GM19025 (cell line): ENCODE results near the gene CDYL.

Experiments used
- ATAC-seq: cut with Tn5 transposase; IDR thresholded peaks from one replicate; pipeline ENCODE4 v1.9.1; 2021; ENCODE audit warnings: mild to moderate bottlenecking, low read depth, moderate library complexity; ENCODE audit not compliant: unreplicated experiment

CDYL gene

DNA sequence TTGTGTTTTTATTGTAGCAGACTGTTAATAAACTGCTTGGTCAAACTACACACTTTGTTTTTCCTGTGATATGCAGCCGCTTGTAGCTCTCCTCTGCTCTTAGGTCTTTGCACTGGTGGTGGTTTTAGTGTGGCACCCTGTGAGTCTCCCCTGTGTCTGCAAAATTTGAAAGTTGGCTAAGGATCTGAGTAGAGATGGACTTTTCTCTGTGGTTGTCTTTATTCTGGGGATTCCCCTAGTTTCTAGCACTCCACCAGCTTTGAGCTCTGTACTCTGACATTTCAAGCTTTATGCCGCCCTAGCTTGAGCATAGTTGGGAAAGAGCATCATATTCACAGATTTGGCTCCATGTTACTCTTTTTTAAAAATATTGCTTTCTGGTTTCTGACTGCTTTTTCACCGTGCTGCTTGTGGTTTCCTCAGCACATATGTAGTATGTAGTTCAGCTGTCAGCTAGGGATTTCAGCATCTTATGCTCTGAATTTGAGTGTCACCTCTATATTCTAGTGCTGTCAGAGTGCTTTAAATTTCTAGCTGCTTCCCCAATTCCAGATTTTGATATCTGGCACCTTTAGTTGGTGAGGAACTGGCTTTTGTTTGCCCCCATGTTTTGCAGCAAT, 25.4 kb downstream of the CDYL start:
- peak; percentile 53 for ATAC-seq

DNA sequence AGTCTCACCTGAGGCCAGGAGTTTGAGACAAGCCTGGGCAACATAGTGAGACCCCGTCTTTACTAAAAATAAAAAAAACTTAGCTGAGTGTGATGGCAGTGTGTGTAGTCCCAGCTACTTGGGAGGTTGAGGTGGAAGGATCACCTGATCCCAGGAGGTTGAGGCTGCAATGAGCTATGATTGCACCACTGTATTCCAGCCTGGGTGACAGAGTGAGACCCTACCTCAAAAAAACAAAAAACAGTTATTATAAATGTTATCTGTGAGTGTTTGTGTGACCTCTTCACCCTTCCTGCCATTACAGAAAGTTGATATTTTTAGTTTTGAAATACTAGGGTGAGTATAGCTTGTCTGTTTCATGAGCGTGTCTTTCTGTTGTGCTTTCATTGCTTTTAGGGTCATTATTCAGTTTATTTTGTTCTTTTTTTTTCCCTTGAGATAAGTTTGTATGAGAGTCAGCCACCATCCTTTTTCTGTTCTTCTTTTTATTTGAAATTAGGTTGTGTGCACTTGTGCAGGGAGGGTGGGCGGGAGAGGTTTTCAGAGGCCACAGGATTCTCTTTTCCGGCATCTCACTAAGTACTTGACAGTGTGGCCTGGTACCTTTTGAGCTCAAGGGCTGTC, 26.2 kb downstream of the CDYL start:
- peak; percentile 53 for ATAC-seq

DNA sequence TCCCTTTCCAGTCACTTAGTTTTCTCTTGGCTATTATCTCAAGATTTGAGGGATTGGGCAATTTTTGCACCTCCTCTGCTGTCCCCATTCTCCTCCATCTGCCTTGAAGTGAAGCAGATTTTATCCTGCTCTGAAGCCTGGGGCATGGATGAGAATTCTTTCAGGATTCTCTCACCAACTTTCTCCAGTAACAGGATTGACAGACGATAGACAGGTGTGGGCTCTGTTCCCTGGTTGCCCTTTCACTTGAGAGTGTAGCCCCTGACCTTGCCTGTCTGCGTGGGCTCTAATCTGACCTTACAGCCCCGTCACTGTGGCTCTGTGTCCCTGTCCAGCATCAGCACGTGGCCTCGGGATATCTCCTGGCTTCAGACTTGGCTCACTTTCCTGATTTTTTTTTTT, 27.1 kb downstream of the CDYL start:
- ATAC-seq: no peak

DNA sequence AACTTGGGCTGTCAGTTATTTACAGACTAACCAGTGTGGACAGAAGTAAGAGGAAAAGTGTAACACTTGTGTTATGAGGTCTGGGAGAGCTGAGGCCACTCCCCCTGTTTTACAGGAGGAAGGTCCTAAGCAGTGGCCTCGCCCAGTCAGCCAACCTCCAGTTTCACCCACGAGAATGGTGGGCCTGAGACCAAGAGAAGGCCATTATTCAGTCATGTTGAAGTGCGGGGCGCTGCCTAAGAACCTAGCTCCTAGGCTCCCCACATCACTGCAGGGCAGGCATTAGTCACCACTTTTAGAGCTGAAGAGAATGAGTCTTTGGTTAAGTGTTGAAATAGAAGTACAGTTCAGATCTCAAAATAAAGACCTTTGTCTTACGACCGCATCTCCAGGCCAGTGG, 27.9 kb downstream of the CDYL start:
- no peak for ATAC-seq

DNA sequence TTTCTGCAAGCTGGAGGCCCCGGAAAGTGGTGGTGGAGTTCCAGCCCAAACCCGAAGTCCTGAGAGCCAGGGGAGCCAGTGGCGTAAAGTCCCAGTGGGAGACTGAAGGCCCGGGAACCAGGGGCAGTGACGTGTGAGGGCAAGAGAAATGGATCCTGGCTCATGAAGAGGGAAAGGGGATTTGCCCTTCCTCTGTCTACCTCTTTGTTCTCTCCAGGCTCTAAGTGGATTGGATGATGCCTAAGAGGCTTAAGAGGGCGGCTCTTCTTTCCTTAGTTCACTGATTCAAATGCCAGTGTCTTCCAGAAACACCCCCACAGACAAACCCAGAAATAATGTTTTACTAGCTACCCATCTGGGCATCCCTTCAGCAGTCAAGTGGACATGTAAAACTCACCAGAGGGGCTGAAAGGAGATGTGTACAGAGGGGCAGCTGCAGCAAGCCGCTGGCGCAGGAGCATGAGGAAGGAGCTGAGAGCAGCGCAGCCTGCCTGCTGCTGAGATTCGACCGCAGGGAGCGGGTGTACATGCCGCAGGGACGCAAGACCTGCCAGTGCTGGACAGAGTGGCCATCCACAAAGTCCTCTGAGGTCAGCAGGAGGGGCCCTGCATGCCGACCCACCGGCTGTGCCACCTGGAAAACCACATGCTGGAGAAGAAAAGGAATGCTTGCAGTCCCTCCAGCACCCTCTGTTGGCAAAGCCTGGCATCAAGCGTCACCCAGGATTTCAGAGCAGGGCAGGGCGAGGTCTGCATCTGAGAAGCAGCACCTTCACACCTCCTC, 29.5 kb downstream of the CDYL start:
- no peak for ATAC-seq

DNA sequence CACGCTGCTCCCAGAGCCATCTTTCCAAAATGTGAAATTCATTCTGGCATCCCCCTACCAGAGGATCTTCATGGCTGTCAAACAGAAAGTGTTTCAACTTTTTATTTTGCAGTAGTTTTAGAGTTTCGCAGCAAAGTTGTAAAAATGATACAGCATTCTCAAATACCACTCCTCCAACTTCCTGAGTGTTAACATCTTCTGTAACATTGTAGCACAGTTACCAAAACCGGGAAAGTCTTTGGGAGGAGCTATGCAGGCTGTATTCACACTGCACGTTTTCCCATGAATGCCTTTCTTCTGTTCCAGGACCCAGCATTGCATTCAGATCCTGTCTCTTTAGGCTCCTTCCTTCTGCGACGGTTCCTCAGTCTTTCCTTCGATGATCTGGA, 30.1 kb downstream of the CDYL start:
- ATAC-seq: no peak

DNA sequence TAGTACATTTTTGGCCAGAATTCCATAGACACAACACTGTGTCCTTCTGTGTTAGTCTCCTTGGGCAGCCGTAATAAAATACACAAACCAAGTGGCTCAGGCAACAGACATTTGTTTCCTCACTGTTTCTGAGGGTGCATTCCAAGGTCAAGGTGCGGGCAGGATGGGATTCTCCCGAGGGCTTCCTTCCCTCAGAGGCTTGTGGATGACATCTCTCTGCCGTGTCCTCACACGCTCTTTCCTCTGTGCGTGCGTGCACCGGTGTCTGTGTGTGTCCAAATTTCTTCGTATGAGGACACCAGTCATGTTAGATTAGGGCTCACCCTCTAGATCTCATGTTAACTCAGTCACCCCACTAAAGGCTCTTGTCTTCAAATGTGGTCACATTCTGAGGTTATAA, 30.6 kb downstream of the CDYL start:
- no peak for ATAC-seq

DNA sequence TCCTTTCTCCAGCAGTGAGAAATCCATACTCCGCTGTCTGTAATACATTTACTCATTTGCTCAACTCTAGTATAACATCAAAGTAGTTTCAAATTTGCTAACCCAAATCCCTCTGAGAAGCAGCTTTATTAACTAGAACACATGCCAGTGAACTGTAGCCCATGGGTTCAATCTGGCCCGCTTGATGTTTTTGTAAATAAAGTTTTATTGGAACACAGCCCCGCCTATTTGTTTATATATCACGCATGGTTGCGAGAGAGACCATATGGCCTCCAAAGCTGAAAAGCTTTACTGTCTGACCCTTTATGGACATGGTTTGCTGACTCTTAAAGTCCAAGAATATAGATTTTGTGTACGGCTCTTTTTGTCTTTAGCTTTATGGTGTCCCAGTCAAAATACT, 32.2 kb downstream of the CDYL start:
- no peak for ATAC-seq

DNA sequence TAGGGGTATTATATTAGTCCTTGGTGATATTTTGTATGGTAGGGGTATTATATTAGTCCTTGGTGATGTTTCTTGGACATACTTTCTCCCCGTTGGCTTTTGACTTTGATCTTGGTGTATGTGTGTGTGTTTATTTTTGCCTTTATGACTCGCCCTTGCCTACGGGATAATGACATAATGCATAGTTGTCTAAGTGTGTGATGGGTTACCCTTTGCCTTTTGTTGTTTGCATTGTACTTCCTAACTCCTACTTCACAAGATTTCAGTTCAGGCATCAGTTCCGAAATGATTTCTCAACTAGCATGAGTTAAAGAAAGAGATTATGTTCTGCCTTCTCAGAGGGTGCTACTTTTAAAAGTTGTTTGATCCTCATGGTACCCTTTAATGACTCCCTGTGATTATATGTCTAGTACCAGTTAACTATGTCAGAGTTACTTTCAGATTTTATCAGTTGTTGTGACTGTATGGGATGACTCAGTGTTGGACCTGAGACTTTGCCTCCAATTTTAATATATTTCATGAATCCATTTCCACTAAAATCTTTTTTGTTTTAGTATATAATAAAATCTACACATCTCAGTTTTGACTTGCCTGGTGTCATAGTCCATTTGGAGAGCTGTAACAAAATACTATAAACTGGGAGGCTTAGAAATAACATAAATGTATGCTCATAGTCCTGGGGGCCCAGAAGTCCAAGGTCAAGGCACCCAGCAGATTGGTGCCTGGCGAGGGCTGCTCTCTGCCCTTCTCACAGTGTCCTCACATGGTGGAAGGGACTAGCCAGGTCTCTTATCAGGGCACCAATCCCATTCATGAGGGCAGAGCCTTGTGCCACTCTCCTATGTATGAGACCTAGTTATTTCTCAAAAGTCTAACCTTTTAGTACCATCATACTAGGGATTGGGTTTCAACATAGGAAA, 34.1 kb downstream of the CDYL start:
- no peak for ATAC-seq

DNA sequence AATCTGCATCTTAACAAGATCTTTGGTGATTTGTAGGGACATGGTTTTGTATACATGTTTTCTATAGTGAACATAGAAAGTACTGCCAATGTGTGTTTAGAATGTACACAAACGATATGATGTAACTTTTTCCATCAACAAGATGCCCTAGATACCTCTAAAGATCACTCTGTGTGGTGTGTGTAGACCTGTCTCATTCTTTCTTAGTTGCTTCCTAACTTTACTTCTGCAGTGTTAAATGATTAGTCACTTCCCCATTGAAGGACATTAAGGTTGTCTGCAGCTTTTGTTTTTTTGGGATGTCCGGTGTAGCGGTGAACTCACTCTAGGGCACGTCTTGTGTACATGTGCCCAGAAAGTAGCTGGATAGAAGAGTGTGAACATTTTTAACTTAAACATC, 35.9 kb downstream of the CDYL start:
- no peak for ATAC-seq

DNA sequence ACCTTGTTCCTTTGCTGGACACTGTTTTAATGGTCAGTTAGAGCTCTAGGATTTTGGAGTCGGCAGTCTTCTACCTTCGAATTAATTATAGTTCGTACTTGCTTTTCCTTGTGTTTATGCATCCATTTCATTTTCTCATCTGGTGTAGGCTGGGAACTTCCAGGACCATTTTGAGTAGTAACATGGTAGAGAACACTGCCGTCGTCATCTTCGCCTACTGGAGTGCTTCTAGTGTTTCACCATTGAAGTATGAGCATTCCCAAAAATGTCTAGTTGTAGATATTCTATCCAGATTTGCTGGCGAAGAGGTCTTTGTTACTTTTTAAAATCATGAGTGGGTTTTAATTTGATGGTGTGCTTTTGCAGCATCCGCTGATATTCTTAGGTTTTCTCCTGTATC, 36.9 kb downstream of the CDYL start:
- no peak for ATAC-seq

DNA sequence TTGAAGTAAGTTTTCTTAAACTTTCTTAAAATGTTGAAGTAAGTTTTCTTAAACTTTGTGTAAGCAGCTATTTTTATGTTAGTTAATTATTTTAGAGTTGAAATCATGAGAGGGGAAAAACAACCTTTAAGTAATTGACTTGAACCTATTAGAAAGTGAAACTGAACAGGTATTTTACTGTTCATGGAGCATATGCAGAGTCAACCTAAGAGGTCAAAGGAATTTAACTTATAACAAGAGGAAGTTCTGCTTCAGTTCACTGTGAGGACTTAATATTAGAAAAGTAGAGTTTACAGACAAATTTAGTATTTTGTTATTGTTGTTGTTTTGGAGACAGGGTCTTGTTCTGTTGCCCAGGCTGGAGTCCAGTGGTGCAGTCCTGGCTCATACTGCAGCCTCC, 38.0 kb downstream of the CDYL start:
- ATAC-seq: peak; percentile 50

DNA sequence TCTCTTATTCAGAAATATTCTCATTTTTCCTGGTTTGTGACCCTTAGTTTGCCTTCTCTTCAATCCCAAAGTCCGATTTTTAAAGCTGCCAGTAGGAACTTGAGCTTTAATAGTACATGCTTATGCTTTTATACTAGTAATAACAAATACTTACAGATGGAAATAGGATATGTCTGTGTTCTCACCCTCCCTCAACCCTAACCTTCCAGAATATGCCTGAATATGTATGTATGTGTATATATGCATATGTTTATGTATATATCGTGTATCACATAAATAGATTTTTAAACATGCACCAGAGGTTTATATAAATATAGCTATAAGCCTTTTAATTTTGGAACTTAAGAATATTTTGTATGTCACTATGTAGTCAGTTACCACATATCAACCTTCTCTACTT, 38.8 kb downstream of the CDYL start:
- no peak for ATAC-seq

DNA sequence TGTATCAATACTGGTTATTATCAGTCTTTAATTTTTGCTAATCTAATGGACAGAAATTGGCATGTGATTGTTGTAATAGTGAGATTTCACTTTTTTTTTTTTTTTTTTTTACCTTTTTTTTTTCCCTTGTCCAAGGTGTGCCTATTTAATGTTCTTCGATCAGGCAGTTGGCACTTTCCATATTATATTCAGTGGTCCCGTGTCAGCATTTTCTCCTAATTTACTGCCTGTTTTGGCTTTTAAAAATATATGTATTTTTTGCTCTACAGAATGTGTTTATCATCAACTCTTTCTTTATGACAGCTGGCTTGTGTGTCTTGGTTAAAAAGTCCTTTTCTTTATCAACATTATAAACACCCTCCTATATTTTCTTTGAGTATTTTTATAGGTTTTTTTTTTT, 39.4 kb downstream of the CDYL start:
- ATAC-seq: no peak

DNA sequence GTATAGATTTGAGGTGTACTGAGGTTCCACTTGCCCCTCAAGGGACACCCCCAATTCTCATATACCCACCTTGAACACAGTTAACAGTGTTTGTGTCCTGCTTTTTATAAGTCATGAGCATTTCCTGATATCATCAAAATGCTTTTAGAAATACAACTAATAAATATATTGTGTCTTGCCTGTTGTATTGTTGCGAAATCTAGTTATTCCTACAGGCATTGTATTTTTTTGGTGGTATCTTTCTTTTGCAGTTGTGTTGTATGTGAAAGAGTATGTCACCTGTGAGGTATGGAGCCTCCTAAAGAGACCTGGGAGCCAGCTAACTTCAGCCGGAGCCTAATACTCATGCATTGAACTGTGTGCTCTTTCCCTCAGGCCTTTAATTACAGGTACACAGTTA, 40.7 kb downstream of the CDYL start:
- ATAC-seq: no peak

DNA sequence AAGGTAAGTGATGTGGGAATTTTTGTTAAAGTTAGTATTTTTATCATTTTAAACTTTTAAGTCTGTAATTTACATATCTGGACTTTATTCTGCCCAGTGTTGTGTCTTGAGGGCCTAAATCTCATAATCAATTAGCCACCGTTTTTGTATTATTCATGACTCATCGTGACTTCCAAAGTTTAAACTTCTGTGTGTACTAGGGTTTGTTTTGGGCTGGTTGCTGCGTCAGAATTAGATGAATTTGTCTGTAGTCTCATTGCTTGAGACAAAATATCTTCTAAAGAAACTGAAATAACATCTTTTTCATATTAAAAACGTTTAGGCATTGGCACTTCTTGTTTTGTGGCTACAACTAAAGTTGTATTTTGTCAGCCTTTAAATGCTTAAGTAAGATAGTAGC, 41.3 kb downstream of the CDYL start:
- no peak for ATAC-seq

DNA sequence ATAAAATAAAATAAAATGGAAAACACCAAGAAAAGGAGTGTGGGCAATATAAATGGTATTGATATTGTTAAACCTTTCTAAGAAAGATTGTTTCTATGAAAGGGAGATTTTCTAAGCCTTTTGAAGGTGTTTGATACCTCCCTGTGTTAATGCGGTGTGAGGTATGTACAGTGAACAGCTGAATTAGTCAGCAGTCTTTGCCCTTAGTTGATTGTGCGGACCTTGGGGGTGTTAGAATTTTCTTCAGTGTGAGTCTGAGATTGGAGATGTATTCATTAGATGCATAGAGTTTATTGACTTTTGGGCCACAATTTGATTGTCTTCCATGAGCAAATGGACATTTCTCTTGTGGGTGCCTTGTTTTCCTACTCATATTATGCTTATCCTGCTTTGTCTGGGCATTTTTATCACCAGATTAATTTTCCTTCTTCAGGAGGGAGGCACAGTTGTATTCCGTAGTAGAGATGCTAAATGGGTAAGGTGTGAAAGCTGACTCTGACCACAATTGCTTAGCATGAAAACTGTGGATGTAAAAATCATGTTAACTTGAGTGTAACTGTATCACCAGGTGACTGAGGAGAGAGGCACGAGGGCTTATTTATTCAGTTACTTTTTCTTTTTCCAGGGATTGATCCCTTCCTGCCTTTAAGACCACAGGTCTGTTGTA, 42.2 kb downstream of the CDYL start:
- ATAC-seq: no peak

DNA sequence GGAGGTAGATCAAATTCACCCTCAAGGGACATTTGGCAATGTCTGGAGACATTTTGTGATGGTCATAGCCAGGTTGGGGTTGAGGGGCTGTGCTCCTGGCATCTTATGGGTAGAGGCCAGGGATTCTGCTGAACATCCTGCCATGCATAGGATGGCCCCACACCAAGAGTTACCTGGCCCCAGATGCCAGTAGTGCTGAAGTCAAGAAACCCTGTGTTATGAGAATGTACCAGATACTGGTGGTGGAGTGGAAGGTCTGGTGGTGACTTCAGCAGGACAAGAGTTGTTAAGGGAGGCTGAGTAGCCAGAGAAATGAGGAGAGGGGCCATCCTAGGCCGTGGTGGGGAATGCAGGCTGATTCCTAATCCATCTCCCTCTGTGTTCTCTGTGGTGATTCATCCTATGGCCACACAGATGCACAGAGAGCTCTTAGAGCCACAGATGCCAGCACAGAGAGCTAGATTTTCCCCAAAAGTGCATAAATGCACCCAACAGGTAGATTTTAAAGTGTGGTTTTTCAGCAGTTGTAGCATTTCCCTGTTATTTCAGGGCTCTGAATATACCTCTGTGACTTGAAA, 43.6 kb downstream of the CDYL start:
- ATAC-seq: no peak

DNA sequence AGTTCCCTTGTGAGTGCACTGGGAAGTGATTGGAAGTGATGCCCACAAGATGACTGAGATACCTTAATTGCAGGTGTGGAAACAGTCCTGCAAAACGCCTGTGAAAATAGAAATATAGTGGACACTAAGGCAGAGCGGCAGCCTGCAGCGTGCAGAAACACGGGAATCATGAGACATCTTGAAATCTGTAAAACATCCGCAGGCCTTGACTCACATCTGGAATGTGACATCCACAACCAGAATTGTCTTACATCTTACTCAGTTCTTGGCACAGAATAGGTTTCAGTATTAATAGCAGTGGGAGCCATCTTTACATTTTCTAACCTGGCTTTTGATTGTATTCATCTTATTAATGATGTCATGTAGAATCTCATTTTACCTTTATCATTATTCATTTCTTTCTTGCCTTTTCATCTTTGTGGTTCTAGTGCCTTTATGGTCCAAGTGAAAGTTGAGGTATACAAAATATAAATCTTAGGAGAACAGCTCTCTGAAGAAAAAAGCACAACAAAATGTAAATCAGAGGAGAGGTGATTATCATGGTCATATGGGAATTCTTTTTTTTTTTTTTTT, 44.6 kb downstream of the CDYL start:
- ATAC-seq: no peak

DNA sequence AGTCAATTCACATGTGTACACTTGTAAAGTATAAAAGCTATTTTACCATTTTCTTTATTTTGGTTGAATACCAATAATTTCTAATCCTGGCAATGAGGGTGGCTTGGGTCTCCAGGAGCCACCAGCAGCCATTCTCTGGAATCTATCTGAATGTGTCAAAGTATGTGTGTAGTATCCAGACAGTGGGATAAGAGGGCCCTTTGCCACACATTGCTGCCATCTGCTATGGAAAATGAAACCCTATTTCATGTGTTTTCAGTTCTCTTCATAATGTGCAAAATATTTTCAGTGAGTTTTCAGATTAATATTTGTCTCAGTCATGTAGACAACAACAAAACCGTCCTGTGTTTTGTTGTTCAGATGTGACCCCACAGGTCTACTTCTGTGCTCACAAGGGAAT, 46.3 kb downstream of the CDYL start:
- no peak for ATAC-seq
